Measurements from ENCODE around the gene CXorf65.

CXorf65 gene

GRCh38 chrX:71106427-71106826, at the start of gene CXorf65:
CXorf65 (minus strand) TSS chrX:71106740; CDS start chrX:71106556, 184 bp downstream.
- no peak for TF ChIP-seq CTCF (IDR thresholded peaks at IDR 0.05; ENCODE audit: borderline replicate concordance, insufficient read depth, low read depth, low read length)
- H3K4me3 ChIP-seq (ENCODE audit: low read depth, low read length), result no peak within 1 kb of the TSS

- no peak for TF ChIP-seq CTCF (IDR thresholded peaks at IDR 0.05; ENCODE audit: borderline replicate concordance, insufficient read depth, low read depth, low read length)
- H3K4me3 ChIP-seq (ENCODE audit: low read depth, low read length), result no peak overlapping the region
Observed at GRCh38 chrX:71154641-71155040, 48.1 kb upstream of the CXorf65 start.

- no peak for TF ChIP-seq CTCF (IDR thresholded peaks at IDR 0.05; ENCODE audit: borderline replicate concordance, insufficient read depth, low read depth, low read length)
- no peak overlapping the region for H3K4me3 ChIP-seq (ENCODE audit: low read depth, low read length)
Observed at GRCh38 chrX:71154196-71154595, 47.7 kb upstream of the CXorf65 start.

- no peak for TF ChIP-seq CTCF (IDR thresholded peaks at IDR 0.05; ENCODE audit: borderline replicate concordance, insufficient read depth, low read depth, low read length)
- H3K4me3 ChIP-seq (ENCODE audit: low read depth, low read length), result no peak overlapping the region
Observed at GRCh38 chrX:71151366-71151765, 44.8 kb upstream of the CXorf65 start.

- no peak overlapping the region for H3K4me3 ChIP-seq (ENCODE audit: low read depth, low read length)
- TF ChIP-seq CTCF (IDR thresholded peaks at IDR 0.05; ENCODE audit: borderline replicate concordance, insufficient read depth, low read depth, low read length), result no peak
Observed at GRCh38 chrX:71148278-71148663, 41.7 kb upstream of the CXorf65 start.

GRCh38 chrX:71147496-71148277, 41.1 kb upstream of the CXorf65 start:
- no peak for TF ChIP-seq CTCF (IDR thresholded peaks at IDR 0.05; ENCODE audit: borderline replicate concordance, insufficient read depth, low read depth, low read length)
- H3K4me3 ChIP-seq (ENCODE audit: low read depth, low read length), result no peak overlapping the region

GRCh38 chrX:71144651-71145050, 38.1 kb upstream of the CXorf65 start, which contains the start of gene NLGN3:
NLGN3 (plus strand) TSS chrX:71144841; CDS start chrX:71147750, 2,909 bp downstream.
- H3K4me3 ChIP-seq (ENCODE audit: low read depth, low read length), result no peak within 1 kb of the TSS
- no peak for TF ChIP-seq CTCF (IDR thresholded peaks at IDR 0.05; ENCODE audit: borderline replicate concordance, insufficient read depth, low read depth, low read length)

Measured in GM12875 (cell line).